HEK293 (cell line): Measurements from ENCODE around the gene TMEM238L.

Experiments used
- BCL11B ChIP-seq: fragments of 450-650 bp; formaldehyde crosslinking; IDR thresholded peaks from 2 replicates; pipeline ENCODE4 v1.5.1; 2016; ENCODE audit warnings: low read depth, missing biosample characterization, missing genetic modification characterization
- KLF8 ChIP-seq: fragments of 450-650 bp; formaldehyde crosslinking; IDR thresholded peaks from 2 replicates; pipeline ENCODE4 v1.5.1; 2016; ENCODE audit warnings: missing biosample characterization, missing genetic modification characterization
- PRDM1 ChIP-seq: fragments of 450-650 bp; formaldehyde crosslinking; IDR thresholded peaks from 2 replicates; pipeline ENCODE4; 2016; ENCODE audit warnings: missing biosample characterization, missing genetic modification characterization
- SALL2 ChIP-seq: fragments of 450-650 bp; formaldehyde crosslinking; IDR thresholded peaks from 2 replicates; pipeline ENCODE4 v1.5.0; 2017; ENCODE audit warnings: missing biosample characterization, mild to moderate bottlenecking, missing genetic modification characterization, borderline replicate concordance
- ZBTB21 ChIP-seq: fragments of 450-650 bp; formaldehyde crosslinking; IDR thresholded peaks from 2 replicates; pipeline ENCODE4 v1.5.1; 2017; ENCODE audit warnings: missing biosample characterization, missing genetic modification characterization
- ZNF16 ChIP-seq: fragments of 450-650 bp; formaldehyde crosslinking; IDR thresholded peaks from 2 replicates; pipeline ENCODE4 v1.5.1; 2016; ENCODE audit warnings: low read depth, missing biosample characterization, missing genetic modification characterization
- ZNF223 ChIP-seq: fragments of 450-650 bp; formaldehyde crosslinking; IDR thresholded peaks from 2 replicates; pipeline ENCODE4 v1.5.1; 2016; ENCODE audit warnings: missing biosample characterization, missing genetic modification characterization
- ZNF366 ChIP-seq: fragments of 450-650 bp; formaldehyde crosslinking; conservative IDR thresholded peaks from 2 replicates; pipeline ENCODE4 v1.5.1; 2016; ENCODE audit warnings: missing biosample characterization, missing genetic modification characterization
- ZNF501 ChIP-seq: fragments of 450-650 bp; formaldehyde crosslinking; IDR thresholded peaks from 2 replicates; pipeline ENCODE4 v1.5.1; 2016; ENCODE audit warnings: missing biosample characterization, missing genetic modification characterization
- TF ChIP-seq, protein P1 (sequence below): fragments of 450-650 bp; formaldehyde crosslinking; IDR thresholded peaks from 2 replicates; pipeline ENCODE4 v1.5.1; 2016; ENCODE audit warnings: missing biosample characterization, missing genetic modification characterization

DNA sequence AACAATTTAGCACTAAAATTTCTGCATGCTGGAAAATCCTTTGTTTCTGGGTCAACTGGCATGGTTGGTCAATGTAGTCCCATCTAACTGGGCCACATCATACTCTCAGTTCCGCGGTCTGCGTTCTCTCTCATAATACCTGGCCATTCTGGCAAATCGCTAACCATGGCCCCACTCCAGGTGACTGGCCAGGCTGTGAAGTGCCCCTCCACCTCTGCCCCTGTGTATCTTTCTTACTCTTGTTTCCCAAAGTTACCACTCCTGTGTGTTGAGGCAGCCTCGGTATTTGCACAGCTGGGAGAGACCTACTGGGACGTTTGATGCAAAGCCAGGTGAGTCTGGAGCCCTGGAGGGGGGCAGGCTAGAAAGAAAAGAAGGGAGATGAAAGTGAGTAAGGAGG, 2.0 kb upstream of the TMEM238L start:
- no peak for TF ChIP-seq PRDM1 (tag by site-specific recombination)
- no peak for TF ChIP-seq ZNF16 (tag by site-specific recombination)
- TF ChIP-seq SALL2 (tag by site-specific recombination) = no peak
- TF ChIP-seq, protein P1, sequence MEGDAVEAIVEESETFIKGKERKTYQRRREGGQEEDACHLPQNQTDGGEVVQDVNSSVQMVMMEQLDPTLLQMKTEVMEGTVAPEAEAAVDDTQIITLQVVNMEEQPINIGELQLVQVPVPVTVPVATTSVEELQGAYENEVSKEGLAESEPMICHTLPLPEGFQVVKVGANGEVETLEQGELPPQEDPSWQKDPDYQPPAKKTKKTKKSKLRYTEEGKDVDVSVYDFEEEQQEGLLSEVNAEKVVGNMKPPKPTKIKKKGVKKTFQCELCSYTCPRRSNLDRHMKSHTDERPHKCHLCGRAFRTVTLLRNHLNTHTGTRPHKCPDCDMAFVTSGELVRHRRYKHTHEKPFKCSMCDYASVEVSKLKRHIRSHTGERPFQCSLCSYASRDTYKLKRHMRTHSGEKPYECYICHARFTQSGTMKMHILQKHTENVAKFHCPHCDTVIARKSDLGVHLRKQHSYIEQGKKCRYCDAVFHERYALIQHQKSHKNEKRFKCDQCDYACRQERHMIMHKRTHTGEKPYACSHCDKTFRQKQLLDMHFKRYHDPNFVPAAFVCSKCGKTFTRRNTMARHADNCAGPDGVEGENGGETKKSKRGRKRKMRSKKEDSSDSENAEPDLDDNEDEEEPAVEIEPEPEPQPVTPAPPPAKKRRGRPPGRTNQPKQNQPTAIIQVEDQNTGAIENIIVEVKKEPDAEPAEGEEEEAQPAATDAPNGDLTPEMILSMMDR (tag by site-specific recombination) = no peak
- no peak for TF ChIP-seq BCL11B (tag by site-specific recombination)
- TF ChIP-seq ZNF223 (tag by site-specific recombination) = no peak
- TF ChIP-seq ZNF501 (tag by site-specific recombination) = no peak
- no peak for TF ChIP-seq ZNF366
- no peak for TF ChIP-seq KLF8 (tag by site-specific recombination)
- no peak for TF ChIP-seq ZBTB21 (tag by site-specific recombination)
